ENCODE data around the gene GCN1. TPM values are rescaled to one million over a fixed set of nuclear protein-coding genes. Genes with fewer than 3 reads are reported as not detected.

Gene GCN1
- total RNA-seq, 2 experiments from 2014 or later: 130 to 137 TPM

DNA sequence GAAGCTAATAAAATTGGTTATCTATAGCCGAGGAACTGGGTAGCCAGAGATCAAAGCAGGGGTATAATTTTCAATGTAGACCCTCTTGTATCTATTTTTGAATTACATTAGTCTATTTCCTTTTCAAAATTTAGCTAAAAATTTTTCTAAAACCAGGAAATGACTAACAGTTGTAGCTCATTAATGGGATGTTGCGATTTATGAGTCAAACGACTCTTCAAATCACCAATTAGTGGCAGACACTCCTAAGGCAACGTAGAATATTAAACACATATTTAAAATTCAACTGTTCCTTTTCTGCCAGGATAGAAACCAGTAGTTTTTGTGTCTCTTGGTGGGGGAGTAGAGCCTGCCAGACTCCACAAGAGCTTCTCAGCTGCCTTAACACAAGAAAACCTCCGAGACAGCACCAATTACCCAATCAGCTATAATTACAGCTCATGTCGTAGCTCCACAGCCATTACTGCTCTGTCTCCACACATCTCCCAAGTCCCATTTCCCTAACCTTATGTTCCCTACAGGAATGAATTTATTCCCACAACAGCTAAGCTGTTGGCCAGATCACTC, 26.9 kb downstream of the GCN1 start:
- Mint-ChIP-seq H3K4me3 (no peak overlapping the region), H3K36me3 (ENCODE audit: low read depth) (peaks cover 32% of the 10 kb centered on the region), H3K4me1 (ENCODE audit: low read depth) (no peaks in the 10 kb centered on the region), H3K27me3 (no peaks in the 10 kb centered on the region), H3K9me3 (no peaks in the 10 kb centered on the region), H3K27ac (peak overlapping the region; percentile 30)
- TF ChIP-seq, protein P1, sequence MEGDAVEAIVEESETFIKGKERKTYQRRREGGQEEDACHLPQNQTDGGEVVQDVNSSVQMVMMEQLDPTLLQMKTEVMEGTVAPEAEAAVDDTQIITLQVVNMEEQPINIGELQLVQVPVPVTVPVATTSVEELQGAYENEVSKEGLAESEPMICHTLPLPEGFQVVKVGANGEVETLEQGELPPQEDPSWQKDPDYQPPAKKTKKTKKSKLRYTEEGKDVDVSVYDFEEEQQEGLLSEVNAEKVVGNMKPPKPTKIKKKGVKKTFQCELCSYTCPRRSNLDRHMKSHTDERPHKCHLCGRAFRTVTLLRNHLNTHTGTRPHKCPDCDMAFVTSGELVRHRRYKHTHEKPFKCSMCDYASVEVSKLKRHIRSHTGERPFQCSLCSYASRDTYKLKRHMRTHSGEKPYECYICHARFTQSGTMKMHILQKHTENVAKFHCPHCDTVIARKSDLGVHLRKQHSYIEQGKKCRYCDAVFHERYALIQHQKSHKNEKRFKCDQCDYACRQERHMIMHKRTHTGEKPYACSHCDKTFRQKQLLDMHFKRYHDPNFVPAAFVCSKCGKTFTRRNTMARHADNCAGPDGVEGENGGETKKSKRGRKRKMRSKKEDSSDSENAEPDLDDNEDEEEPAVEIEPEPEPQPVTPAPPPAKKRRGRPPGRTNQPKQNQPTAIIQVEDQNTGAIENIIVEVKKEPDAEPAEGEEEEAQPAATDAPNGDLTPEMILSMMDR (IDR thresholded peaks at IDR 0.05): no peak
- DNase-seq (no peak), ATAC-seq (no peak)
- intact Hi-C loops (cut with micrococcal nuclease): no loop called here
- CTCF ChIA-PET: interaction anchor here (1.4 kb wide), 2 partner anchors 11 to 18 kb away, joined by 3 to 4 read pairs; no protein-coding TSS in a partner anchor
- POLR2A ChIA-PET: interaction anchor here (0.9 to 2.5 kb wide), 8 partner anchors 8 to 33 kb away, joined by 3 to 7 read pairs (median 4); partner anchors contain the start of gene RPLP0

DNA sequence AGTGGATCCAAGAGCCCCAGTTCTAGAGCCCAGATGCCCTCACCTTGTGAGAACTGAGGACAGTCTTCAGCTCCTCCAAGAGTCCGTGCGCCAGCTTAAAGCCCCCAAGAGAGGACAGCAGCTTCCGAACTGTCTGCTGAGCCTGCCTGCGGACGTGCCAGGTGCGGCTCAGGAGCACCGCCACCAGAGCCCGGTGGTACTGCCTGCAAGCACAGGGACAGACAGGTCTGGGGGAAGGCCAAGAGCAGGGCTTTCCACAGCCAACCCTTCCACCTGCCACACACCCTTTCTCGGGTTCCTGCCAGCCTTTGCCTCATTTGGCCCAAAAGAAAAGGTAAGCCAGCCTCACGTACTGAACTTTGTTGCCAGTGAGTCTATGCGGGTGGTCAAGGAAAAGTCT, 30.2 kb downstream of the GCN1 start:
- Mint-ChIP-seq H3K27ac (no peak overlapping the region), H3K27me3 (no peaks in the 10 kb centered on the region), H3K4me3 (no peak overlapping the region), H3K4me1 (ENCODE audit: low read depth) (no peaks in the 10 kb centered on the region), H3K9me3 (no peaks in the 10 kb centered on the region), H3K36me3 (ENCODE audit: low read depth) (peaks cover 42% of the 10 kb centered on the region)
- no peak for DNase-seq
- TF ChIP-seq, protein P1 (IDR thresholded peaks at IDR 0.05): no peak
- ChIA-PET CTCF (no interaction called here), POLR2A (interaction anchor here (0.6 to 1.0 kb wide), 4 partner anchors 8 to 91 kb away, joined by 3 to 4 read pairs (median 3); no protein-coding TSS in a partner anchor)
- ATAC-seq: no peak
- intact Hi-C loops (cut with micrococcal nuclease): no loop called here

DNA sequence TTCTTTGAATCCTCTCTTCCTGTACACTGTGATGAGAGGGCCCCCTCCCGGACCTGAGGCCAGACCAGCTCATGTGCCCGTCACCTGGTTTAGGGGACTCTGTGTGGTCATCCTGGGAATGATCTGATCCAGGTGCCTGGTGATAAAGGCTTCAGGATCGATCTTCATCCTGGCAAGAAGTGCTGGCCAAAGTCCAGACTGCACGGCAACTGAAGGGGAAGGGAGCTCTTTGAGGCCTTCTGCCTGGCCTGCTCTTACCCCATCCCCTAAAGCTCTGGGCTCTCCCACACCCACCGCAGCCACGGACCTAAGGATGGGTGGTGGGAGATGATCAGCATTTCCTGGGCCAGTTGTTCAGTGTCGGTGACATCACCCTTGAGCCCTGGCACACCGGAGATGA, 31.8 kb downstream of the GCN1 start:
- Mint-ChIP-seq H3K4me1 (ENCODE audit: low read depth) (no peaks in the 10 kb centered on the region), H3K4me3 (no peak overlapping the region), H3K27ac (no peak overlapping the region), H3K27me3 (no peaks in the 10 kb centered on the region), H3K36me3 (ENCODE audit: low read depth) (peaks cover 40% of the 10 kb centered on the region), H3K9me3 (no peaks in the 10 kb centered on the region)
- CTCF ChIA-PET: no interaction called here
- POLR2A ChIA-PET: interaction anchor here (1.0 to 2.3 kb wide), 7 partner anchors 9 to 36 kb away, joined by 3 to 8 read pairs (median 4); no protein-coding TSS in a partner anchor
- ATAC-seq: no peak
- DNase-seq: no peak
- intact Hi-C loops (cut with micrococcal nuclease): no loop called here
- TF ChIP-seq, protein P1 (IDR thresholded peaks at IDR 0.05): no peak

DNA sequence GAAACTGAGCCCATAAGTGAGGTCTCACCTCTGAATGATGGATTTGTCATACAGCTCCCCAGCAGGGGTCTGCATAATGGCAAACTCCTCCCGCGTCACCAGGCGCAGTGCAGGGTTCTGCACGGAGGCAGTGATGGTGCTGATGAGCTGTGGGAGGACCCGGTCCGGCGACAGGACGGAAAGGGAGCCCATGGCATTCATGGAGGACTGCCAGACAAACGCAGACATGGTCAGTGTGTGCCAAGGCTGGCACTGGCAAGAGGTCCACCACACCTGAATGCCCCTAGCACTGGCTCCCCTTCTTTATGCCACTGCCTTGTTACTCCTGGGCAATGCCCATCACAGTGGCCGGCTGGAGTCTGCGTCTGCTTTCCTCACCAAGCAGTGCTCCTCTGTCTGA, 32.7 kb downstream of the GCN1 start:
- Mint-ChIP-seq H3K36me3 (ENCODE audit: low read depth) (peaks cover 47% of the 10 kb centered on the region), H3K4me1 (ENCODE audit: low read depth) (no peaks in the 10 kb centered on the region), H3K4me3 (no peak overlapping the region), H3K27me3 (no peaks in the 10 kb centered on the region), H3K9me3 (no peaks in the 10 kb centered on the region), H3K27ac (no peak overlapping the region)
- DNase-seq (no peak), ATAC-seq (no peak)
- intact Hi-C loops (cut with micrococcal nuclease): no loop called here
- TF ChIP-seq, protein P1 (IDR thresholded peaks at IDR 0.05): no peak
- ChIA-PET POLR2A (interaction anchor here (0.8 to 2.3 kb wide), 9 partner anchors 9 to 42 kb away, joined by 3 to 8 read pairs (median 4); no protein-coding TSS in a partner anchor), CTCF (interaction anchor here (1.6 kb wide), 1 partner anchor 12 kb away, joined by 6 read pairs; no protein-coding TSS in a partner anchor)

GRCh38 chr12:120159509-120160237, 34.8 kb downstream of the GCN1 start:
- TF ChIP-seq, protein P1 (IDR thresholded peaks at IDR 0.05): no peak
- H3K36me3 Mint-ChIP-seq (ENCODE audit: low read depth): peaks cover 63% of the 10 kb centered on the region
- no peak overlapping the region for H3K27ac Mint-ChIP-seq

More at GRCh38 chr12:120159509-120160237, 34.8 kb downstream of the GCN1 start:
- ChIA-PET CTCF (interaction anchor here (0.8 kb wide), 1 partner anchor 25 kb away, joined by 3 read pairs; no protein-coding TSS in a partner anchor), POLR2A (interaction anchor here (1.0 to 1.7 kb wide), 5 partner anchors 9 to 43 kb away, joined by 3 to 5 read pairs (median 3); partner anchors contain the start of gene RAB35)
- H3K9me3 Mint-ChIP-seq: no peaks in the 10 kb centered on the region
- no peaks in the 10 kb centered on the region for H3K27me3 Mint-ChIP-seq
- H3K4me1 Mint-ChIP-seq (ENCODE audit: low read depth): no peaks in the 10 kb centered on the region
- H3K4me3 Mint-ChIP-seq: no peak overlapping the region
- ATAC-seq (no peak), DNase-seq (no peak)
- intact Hi-C loops (cut with micrococcal nuclease): no loop called here
